GM18870 (cell line): Measurements from ENCODE around the gene STAB1.

Experiments used
- ATAC-seq: cut with Tn5 transposase; IDR thresholded peaks from one replicate; pipeline ENCODE4 v1.9.1; 2021; ENCODE audit warnings: moderate library complexity; ENCODE audit not compliant: unreplicated experiment

STAB1 gene

DNA sequence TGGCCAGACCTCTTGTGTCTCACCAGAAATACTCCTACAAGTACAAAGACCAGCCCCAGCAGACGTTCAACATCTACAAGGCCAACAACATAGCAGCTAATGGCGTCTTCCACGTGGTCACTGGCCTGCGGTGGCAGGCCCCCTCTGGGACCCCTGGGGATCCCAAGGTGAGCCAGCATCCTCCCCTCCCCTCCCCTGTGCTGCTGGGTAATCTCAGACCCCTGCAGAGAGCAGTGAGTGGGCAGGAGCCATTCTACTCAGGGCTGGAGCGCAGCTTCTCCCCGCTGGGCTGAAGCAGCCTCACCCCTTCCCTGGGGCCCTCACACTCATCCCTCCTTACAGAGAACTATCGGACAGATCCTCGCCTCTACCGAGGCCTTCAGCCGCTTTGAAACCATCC is 9.8 kb downstream of the STAB1 start:
- ATAC-seq, result no peak

DNA sequence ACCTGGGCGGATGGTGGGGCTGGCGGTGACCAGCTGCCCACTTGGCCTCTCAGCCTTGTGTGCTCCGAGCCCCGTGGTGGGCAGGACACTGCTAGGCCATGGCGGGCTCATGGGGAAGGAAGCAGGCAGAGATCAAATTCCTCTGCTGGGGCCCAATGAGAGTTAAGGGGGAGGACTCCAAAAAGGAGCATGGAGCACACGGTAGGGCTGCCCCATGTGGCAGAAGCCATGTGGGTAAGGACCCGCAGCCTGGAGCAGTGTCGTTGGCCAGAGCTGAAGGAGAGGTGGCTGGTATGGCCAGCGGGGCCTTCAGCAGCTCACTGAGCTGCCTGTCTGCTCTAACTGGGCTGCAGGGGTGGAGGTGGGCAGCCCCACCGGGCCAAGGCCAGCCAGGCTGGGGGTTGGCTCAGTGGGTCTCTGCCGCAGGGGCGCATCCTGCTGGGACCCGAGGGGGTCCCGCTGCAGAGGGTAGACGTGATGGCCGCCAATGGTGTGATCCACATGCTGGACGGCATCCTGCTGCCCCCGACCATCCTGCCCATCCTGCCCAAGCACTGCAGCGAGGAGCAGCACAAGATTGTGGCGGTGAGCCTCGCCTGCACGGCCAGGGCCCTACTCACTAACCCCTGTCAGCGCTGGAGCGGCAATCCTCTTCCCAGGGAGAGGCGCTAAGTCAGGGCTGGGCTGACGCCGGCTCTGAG is 11.3 kb downstream of the STAB1 start:
- ATAC-seq, result no peak

DNA sequence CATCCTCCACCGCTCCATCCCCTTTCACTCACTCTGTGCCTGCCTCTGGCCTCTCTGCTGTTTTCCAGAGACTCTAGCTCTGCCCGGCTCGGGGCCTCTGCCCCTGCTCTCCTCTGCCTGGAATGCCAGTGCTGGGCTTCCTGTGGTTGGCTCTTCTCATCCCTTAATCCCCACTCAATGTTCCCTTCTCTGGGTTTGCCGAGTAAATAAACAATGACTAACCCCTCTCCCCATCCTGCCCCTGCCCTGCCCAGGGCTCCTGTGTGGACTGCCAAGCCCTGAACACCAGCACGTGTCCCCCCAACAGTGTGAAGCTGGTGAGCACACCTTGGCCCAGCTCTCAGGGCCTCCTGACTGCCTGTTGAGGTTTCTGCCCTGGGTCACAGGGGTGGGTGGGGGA is 12.2 kb downstream of the STAB1 start:
- ATAC-seq, result no peak

DNA sequence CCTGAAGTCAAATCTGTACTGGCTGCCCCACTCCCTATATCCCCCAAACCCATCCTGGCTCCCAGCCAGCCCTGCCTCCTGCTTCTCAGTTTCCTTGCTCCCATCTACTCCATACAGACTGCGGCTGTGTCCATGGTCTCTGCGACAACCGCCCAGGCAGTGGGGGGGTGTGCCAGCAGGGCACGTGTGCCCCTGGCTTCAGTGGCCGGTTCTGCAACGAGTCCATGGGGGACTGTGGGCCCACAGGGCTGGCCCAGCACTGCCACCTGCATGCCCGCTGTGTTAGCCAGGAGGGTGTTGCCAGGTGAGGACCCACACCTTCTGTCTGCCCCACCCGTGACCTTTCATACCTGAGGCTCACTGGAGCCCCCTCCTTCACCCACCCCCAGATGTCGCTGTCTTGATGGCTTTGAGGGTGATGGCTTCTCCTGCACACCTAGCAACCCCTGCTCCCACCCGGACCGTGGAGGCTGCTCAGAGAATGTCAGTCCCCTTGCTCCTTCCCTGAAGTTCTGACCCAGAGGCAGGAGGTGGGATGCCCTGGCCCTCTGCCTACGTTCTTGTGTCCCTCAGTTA is 14.7 kb downstream of the STAB1 start:
- ATAC-seq, result no peak

DNA sequence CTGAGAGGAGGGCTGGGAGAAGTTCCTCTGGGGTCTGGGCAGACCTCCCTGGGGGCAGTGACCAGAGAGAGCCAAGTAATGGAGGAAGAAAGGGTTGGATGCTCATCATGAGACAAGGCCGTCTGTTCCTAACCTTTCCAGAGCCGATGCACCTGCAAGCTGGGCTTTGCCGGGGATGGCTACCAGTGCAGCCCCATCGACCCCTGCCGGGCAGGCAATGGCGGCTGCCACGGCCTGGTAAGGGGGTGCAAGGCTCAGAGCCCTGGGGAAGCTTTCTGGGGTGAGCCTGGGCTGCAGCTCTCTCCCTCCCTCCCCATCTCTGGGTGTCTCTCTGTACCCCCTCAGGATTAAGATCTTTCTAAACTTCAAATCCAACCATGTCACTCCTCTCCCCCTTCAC is 16.4 kb downstream of the STAB1 start:
- ATAC-seq, result no peak

DNA sequence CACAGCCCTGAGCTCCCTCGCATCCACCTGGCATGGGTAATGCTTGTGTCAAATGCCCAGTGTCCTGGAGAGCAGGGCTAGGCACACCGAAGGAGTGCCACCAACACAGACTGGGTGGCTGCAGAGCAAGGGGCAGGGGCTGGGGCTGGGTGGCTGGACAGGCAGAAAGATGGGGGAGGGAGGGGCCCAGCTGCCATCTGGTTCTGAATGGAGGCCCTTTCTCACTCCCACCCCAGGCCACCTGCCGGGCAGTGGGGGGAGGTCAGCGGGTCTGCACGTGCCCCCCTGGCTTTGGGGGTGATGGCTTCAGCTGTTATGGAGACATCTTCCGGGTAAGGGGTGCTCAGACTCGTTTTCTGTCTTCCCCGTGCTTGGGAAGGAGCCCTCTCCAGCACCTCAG is 17.0 kb downstream of the STAB1 start:
- ATAC-seq, result no peak

DNA sequence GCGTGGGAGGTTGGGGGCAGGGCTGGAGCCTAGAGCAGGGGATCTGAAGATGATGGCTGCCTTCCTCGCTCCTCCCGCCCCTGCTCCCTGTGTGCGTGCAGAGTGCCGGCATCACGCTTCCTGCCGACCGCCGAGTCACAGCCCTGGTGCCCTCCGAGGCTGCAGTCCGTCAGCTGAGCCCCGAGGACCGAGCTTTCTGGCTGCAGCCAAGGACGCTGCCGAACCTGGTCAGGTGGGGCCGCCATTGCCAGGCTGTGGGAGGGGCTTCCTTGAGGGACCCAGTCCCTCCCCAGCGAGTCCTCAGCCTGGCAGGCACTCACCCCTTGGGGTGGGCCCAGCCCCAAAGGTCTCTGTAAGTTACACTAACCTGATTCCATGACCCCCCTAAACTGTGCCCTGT is 17.6 kb downstream of the STAB1 start:
- ATAC-seq, result no peak

DNA sequence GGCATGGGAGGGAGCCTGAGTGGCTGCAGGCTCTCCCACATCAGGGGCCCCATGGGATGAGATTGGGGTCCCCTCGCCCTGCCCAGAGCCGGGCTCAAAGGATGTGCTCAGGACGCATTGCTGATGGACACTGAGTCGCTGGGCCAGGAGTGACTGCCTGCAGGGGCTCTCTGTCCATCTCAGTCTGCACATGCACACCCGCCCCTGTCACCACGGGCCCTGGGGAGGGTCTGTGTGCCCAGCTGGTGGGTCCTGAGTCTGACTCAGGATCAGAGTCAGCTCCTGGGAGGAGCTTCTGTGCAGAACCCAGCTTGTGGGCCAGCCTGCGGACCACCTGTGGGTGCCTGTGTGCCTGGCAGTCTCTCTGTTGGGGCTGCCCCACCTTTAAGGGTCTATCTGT is 18.1 kb downstream of the STAB1 start:
- no peak for ATAC-seq

DNA sequence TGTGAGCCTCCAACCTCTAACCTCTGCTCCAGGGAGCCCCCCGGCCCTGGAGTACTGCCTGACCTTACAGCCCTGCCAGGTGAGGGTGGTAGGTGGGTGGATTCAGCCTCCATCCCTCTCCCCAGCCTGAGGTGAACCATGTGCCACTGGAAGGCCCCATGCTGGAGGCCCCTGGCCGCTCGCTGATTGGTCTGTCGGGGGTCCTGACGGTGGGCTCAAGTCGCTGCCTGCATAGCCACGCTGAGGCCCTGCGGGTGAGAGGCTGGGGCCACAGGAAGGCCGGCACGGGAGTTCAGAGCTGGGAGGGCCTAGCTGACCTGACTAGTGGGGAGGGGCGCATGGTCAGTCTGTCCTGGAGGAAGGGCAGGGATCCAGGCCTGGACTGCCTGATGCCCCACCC is 19.4 kb downstream of the STAB1 start:
- ATAC-seq, result no peak

DNA sequence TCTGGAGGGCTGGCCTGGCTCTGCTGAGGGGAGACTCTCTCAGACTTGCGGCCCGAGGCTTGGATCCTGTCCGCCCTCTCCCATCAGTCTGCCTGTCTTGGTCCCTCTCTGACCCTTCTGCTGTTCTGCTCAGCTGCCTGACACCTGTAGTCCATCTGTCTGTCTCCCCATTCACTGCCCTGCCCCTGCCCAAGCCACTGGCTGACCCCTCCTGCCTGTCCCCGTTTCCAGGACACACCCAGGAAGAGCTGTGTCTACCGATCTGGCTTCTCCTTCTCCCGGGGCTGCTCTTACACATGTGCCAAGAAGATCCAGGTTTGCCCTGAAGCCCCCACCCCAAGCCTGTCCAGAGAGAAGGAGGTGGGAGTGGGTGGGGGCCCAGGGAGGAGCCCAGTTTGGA is 20.1 kb downstream of the STAB1 start:
- ATAC-seq, result no peak

DNA sequence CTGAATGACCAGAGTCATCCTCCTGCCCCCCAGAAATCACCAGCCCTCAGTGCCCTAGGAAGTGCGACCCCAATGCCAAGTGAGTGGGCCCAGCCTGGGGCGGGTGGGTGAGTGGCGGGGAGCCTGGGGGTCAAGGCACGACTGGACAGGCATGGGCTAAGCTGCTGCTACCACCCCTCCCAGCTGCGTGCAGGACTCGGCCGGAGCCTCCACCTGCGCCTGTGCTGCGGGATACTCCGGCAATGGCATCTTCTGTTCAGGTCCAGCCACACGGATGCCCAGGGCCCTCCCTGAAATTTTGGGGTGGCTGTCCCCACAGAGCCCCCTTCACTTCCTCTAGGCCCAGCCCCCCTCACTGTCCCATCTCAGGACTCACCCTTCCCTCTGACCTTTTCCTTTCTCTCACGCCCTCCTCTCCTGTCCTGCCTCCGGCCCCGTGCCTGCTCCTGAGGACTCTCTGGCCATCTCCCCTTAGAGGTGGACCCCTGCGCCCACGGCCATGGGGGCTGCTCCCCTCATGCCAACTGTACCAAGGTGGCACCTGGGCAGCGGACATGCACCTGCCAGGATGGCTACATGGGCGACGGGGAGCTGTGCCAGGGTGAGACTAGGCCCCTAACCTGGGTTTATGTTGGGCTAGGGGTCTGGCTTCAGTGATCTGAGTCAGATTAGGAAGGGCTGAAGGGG is 21.5 kb downstream of the STAB1 start:
- ATAC-seq, result no peak

DNA sequence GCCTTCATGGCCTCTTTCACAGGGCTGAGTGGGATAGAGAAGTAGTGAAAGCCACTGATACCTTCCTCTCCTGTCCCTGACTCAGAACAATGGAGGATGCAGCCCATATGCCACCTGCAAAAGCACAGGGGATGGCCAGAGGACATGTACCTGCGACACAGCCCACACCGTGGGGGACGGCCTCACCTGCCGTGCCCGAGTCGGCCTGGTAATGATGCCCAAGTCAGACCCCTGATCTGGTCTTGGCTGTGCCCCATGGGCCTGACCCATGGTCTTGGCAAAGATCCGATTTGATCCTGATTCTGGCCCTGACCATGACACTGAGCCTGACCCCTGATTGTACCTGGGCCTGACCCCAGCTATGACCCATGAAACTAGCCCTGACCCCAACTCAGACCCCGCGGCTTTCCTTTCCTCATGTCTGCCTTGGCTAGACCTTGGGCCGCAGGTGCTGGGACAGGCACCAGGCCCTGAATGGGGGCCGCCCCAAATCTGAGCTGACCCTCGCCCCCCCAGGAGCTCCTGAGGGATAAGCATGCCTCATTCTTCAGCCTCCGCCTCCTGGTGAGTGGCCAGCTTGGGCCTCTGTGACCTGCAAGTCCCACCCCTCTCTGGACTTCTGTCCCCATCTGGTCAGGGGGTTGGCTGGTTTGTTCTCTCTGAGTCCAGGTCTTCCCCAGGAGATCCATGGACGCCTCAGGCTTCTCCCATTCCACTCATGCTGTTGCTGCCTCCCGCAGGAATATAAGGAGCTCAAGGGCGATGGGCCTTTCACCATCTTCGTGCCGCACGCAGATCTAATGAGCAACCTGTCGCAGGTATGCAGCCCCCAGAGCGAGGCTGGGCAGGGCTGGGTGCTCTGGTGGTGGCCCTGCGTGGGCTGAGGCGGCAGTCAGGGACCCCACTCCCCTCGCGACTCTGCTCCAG is 22.9 kb downstream of the STAB1 start:
- ATAC-seq, result no peak

DNA sequence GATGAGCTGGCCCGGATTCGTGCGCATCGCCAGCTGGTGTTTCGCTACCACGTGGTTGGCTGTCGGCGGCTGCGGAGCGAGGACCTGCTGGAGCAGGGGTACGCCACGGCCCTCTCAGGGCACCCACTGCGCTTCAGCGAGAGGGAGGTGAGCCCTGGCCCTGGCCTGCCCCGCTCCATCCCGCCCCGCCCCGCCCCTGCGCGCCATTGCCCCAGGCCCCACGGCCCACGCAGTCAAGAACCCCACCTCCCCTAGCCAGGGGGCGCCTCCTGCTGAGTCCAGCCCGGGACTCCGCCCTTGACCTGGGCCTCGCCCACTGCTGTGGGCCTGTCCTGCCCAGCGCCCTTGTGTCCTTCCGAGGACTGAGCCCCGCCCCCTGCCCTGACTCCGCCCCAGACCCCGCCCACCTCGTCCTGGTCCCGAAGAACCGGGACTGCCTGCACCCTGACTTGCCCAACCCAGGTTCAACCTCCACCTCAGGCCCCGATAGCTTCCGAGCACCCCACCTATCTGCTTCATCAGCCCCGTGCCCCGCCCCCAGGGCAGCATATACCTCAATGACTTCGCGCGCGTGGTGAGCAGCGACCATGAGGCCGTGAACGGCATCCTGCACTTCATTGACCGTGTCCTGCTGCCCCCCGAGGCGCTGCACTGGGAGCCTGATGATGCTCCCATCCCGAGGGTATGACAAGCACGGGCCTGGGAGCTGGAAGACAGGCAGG is 23.7 kb downstream of the STAB1 start:
- no peak for ATAC-seq

DNA sequence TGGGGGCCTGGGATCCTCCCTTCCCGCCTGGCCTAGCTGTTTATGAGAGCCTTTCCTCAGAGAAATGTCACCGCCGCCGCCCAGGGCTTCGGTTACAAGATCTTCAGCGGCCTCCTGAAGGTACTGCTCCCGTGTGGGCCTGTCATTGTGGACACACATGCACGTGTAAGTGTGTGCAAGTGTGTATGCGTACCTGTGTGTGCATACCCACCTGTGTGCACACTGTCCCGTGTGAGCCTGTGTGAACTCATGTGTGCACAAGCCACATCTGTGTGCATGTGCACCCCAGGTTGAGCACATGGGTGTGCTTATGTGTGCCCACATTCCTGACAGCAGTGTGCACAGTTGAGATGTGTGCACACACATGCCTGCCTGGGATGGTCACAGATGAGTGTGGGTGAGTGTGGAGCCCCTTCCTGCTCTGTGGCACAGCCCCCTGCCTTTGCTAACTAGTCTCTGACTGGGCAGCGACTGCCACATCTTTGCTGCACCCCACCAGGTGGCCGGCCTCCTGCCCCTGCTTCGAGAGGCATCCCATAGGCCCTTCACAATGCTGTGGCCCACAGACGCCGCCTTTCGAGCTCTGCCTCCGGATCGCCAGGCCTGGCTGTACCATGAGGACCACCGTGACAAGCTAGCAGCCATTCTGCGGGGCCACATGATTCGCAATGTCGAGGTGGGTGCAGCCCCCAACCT is 24.5 kb downstream of the STAB1 start:
- ATAC-seq, result no peak

DNA sequence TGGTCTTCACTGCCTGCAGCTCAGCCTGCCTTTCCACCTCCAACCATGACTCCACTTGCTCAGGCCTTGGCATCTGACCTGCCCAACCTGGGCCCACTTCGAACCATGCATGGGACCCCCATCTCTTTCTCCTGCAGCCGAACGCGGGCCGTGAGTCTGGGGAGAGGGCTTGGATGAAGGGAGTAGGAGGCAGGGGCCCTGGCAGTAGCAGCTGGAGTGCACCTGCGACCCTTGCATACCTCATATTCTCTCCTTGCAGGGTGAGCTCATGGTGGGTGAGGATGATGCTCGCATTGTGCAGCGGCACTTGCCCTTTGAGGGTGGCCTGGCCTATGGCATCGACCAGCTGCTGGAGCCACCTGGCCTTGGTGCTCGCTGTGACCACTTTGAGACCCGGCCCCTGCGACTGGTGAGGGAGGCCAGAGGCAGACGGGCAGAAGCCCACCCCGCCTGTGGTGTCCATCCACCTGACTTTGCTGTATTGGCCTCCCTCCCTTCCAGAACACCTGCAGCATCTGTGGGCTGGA is 25.1 kb downstream of the STAB1 start:
- ATAC-seq, result no peak

DNA sequence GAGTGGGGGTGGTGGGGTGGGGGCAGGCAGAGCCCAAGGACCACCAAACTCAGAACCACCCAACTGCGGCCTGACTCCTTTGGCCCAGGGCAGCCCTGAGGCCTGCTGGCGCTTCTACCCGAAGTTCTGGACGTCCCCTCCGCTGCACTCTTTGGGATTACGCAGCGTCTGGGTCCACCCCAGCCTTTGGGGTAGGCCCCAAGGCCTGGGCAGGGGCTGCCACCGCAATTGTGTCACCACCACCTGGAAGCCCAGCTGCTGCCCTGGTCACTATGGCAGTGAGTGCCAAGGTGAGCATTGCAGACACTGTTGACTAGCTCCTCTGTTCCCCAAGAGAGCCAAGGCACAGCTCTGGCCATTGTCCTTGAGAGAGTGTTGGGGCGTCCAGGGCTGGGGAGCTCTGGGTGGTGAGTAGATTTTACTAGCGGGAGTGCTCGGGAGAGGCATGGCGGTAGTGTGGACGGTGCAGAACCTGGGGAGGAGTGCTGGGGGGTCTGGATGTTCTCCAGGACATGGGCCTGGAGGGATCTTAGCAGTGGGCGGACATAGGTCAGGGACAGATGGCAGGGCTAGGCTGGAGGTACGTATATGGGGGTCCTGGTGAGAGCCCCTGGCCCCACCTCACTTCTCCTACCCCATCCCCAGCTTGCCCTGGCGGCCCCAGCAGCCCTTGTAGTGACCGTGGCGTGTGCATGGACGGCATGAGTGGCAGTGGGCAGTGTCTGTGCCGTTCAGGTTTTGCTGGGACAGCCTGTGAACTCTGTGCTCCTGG is 25.8 kb downstream of the STAB1 start:
- ATAC-seq, result no peak

DNA sequence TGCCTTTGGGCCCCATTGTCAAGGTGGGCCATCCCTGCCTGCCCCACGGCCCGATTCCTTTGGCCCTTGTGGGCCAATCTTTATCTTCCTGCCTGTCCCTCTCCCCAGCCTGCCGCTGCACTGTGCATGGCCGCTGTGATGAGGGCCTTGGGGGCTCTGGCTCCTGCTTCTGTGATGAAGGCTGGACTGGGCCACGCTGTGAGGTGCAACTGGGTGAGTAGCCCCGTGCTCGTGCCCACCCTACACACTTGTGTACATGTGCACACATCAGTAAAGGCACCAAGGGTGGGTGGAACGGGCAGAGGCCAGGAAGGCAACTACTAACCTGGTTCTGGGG is 26.3 kb downstream of the STAB1 start:
- ATAC-seq, result no peak

DNA sequence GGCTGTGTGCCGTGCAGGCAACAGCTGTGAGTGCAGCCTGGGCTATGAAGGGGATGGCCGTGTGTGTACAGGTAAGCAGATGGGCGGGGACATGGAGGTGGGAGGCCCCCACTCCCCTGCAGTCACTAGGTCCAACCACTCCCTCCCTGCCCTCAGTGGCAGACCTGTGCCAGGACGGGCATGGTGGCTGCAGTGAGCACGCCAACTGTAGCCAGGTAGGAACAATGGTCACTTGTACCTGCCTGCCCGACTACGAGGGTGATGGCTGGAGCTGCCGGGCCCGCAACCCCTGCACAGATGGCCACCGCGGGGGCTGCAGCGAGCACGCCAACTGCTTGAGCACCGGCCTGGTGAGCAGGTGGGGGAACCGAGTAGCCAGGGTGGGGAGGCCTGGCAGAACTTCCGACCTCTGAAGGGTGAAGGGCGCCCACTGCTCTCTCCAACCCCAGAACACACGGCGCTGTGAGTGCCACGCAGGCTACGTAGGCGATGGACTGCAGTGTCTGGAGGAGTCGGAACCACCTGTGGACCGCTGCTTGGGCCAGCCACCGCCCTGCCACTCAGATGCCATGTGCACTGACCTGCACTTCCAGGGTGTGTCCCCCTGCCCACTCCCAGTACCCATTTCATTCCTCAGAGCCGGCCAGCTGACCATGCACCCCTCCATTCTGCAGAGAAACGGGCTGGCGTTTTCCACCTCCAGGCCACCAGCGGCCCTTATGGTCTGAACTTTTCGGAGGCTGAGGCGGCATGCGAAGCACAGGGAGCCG is 26.9 kb downstream of the STAB1 start:
- ATAC-seq, result no peak
